ENCODE data around the gene PPM1D.

DNA sequence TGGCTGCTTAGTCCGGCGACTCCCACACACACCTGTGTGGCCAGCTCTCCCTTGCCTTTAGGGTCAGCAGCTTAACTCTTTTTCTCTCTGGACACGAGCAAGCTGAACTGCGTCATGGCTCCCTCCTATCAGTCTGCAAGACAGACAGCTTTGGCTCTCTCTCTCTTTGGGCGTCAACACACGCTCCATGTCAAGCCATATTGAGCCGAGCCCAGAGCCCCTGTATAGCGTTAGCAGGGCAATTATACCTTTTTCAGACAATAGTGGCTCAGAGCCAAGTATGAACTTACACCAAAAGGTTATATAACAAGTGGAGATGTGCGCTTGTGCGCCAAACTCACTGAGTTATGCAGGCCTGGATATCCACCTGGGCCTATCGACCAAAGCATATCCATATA, 39.1 kb upstream of the PPM1D start:
- TF ChIP-seq ZNF607 (CRISPR knock-in tag; IDR thresholded peaks at IDR 0.05; ENCODE audit: borderline replicate concordance): no peak
- TF ChIP-seq ELF4 (CRISPR knock-in tag; IDR thresholded peaks at IDR 0.05; ENCODE audit: borderline replicate concordance): no peak
- TF ChIP-seq, protein P1, sequence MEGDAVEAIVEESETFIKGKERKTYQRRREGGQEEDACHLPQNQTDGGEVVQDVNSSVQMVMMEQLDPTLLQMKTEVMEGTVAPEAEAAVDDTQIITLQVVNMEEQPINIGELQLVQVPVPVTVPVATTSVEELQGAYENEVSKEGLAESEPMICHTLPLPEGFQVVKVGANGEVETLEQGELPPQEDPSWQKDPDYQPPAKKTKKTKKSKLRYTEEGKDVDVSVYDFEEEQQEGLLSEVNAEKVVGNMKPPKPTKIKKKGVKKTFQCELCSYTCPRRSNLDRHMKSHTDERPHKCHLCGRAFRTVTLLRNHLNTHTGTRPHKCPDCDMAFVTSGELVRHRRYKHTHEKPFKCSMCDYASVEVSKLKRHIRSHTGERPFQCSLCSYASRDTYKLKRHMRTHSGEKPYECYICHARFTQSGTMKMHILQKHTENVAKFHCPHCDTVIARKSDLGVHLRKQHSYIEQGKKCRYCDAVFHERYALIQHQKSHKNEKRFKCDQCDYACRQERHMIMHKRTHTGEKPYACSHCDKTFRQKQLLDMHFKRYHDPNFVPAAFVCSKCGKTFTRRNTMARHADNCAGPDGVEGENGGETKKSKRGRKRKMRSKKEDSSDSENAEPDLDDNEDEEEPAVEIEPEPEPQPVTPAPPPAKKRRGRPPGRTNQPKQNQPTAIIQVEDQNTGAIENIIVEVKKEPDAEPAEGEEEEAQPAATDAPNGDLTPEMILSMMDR (CRISPR knock-in tag; IDR thresholded peaks at IDR 0.05): no peak
- 0 out of 2 replicates have a peak, but pooled peaks have one; percentile 3 for TF ChIP-seq ZNF30 (CRISPR knock-in tag; IDR thresholded peaks at IDR 0.05)
- no peak for TF ChIP-seq FOXA1 (IDR thresholded peaks at IDR 0.05)
- no peak for TF ChIP-seq FOXA1 (CRISPR knock-in tag; IDR thresholded peaks at IDR 0.05)
- TF ChIP-seq ZNF256 (CRISPR knock-in tag; conservative IDR thresholded peaks at IDR 0.05): no peak

Data from HepG2 (cell line).